AG09319 (cell line): ENCODE measurements around the gene OR8B4.

Experiments
- DNase-seq: peaks from one replicate; pipeline ENCODE4 v3.0.0-alpha.2; 2010; ENCODE audit warnings: low read depth; ENCODE audit errors: extremely low read depth
- TF ChIP-seq, protein P1 (sequence below): IDR thresholded peaks from 2 replicates; pipeline ENCODE4 v1.5.1; 2011; ENCODE audit warnings: low read depth, mild to moderate bottlenecking, inconsistent platforms, low read length, moderate library complexity

OR8B4 gene

DNA sequence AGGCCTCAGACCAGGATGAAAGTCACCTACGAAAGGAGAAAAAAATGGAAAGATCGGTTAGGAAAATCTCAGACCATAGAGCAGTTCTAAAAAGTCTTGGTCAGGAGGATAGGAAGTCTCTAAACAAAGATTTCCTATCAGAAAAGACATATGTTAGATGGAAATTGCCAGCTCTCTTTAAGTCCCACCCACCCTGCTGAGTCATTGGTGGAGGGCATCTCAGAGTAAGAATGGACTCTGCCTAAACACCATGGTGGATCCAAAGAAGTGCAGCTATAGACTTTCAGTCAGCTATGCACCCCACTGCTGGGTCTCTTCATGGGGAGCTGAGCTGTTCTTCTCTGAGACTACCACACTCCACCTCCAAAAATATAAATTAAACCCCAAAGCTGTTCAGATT is 44.1 kb downstream of the OR8B4 start:
- no peak for DNase-seq

DNA sequence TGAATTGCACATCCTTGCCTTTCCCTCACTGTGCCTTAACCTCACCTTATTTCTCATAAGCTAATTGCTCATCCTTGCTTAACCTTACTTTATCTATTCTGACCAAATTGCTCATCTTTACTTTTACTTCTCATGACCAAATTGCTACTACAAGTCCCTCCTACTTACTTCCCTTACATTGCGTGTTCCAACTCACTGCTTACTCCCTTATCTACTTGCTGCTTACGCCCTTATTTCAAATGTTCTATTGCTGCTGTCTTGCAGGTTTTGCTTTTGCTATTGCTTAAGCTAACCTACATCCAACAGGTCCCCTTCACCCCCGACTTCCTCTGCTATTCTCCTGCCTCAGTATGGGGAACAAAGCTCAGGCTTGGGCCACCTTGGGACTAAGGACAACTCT is 48.4 kb downstream of the OR8B4 start:
- TF ChIP-seq, protein P1, sequence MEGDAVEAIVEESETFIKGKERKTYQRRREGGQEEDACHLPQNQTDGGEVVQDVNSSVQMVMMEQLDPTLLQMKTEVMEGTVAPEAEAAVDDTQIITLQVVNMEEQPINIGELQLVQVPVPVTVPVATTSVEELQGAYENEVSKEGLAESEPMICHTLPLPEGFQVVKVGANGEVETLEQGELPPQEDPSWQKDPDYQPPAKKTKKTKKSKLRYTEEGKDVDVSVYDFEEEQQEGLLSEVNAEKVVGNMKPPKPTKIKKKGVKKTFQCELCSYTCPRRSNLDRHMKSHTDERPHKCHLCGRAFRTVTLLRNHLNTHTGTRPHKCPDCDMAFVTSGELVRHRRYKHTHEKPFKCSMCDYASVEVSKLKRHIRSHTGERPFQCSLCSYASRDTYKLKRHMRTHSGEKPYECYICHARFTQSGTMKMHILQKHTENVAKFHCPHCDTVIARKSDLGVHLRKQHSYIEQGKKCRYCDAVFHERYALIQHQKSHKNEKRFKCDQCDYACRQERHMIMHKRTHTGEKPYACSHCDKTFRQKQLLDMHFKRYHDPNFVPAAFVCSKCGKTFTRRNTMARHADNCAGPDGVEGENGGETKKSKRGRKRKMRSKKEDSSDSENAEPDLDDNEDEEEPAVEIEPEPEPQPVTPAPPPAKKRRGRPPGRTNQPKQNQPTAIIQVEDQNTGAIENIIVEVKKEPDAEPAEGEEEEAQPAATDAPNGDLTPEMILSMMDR, result no peak
- no peak for DNase-seq

More for the DNA sequence above, 44.1 kb downstream of the OR8B4 start:
- TF ChIP-seq, protein P1, result no peak
